Type B pancreatic cell (in vitro differentiated cells): Measurements from ENCODE around the gene CACNA2D1. TPM values are rescaled to one million over a fixed set of nuclear protein-coding genes. Genes with fewer than 3 reads are reported as not detected.

Source experiments
- DNase-seq: peaks from one replicate; pipeline ENCODE4 v3.0.0; 2021; ENCODE audit warnings: mixed read lengths; ENCODE audit not compliant: unreplicated experiment; ENCODE audit errors: extremely low spot score
- H3K27ac Mint-ChIP-seq: 2 replicates; pipeline ENCODE4 v1.8.0; 2021; ENCODE audit warnings: mild to moderate bottlenecking, mixed read lengths
- H3K27me3 Mint-ChIP-seq: 2 replicates; pipeline ENCODE4 v1.8.0; 2021; ENCODE audit warnings: mixed read lengths
- H3K36me3 Mint-ChIP-seq: 2 replicates; pipeline ENCODE4 v1.8.0; 2021; ENCODE audit warnings: mixed read lengths
- H3K4me1 Mint-ChIP-seq: one replicate; pipeline ENCODE4 v1.8.0; 2021; ENCODE audit warnings: mixed read lengths; ENCODE audit not compliant: unreplicated experiment
- H3K4me3 Mint-ChIP-seq: 2 replicates; pipeline ENCODE4 v1.8.0; 2021; ENCODE audit warnings: mild to moderate bottlenecking, mixed read lengths
- H3K9me3 Mint-ChIP-seq: 2 replicates; pipeline ENCODE4 v1.8.0; 2021; ENCODE audit warnings: mixed read lengths
- CTCF ChIP-seq: fragments of 200-600 bp; sonication (generic); conservative IDR thresholded peaks from 2 replicates; pipeline ENCODE4 v1.5.0; 2021; ENCODE audit warnings: antibody characterized with exemption, mild to moderate bottlenecking
- total RNA-seq: library from RNA; stranded (reverse); gene quantifications from 2 replicates; pipeline ENCODE4 v1.2.1, GENCODE V29; 2021; ENCODE audit warnings: low replicate concordance

The CACNA2D1 gene
- total RNA-seq, 1 donor from 2014 or later = 21.5 TPM

GRCh38 chr7:82057476-82057875 lies 386.1 kb downstream of the CACNA2D1 start:
- DNase-seq = no peak
- Mint-ChIP-seq H3K27me3 (no peaks in the 10 kb centered on the region), H3K36me3 (peaks cover 3% of the 10 kb centered on the region)

GRCh38 chr7:82056282-82056681 lies 387.3 kb downstream of the CACNA2D1 start:
- peaks cover 6% of the 10 kb centered on the region for H3K9me3 Mint-ChIP-seq

More at GRCh38 chr7:82057476-82057875, 386.1 kb downstream of the CACNA2D1 start:
- Mint-ChIP-seq H3K27ac (no peak overlapping the region), H3K4me3 (no peak overlapping the region), H3K4me1 (no peaks in the 10 kb centered on the region), H3K9me3 (peaks cover 6% of the 10 kb centered on the region)
- TF ChIP-seq CTCF = no peak

GRCh38 chr7:82054544-82054943 lies 389.0 kb downstream of the CACNA2D1 start:
- Mint-ChIP-seq H3K27ac (no peak overlapping the region), H3K4me1 (peaks cover 6% of the 10 kb centered on the region), H3K9me3 (peaks cover 6% of the 10 kb centered on the region), H3K36me3 (peaks cover 3% of the 10 kb centered on the region), H3K4me3 (no peak overlapping the region), H3K27me3 (no peaks in the 10 kb centered on the region)
- DNase-seq = no peak
- TF ChIP-seq CTCF = no peak

More at GRCh38 chr7:82056282-82056681, 387.3 kb downstream of the CACNA2D1 start:
- no peak overlapping the region for H3K4me3 Mint-ChIP-seq
- H3K4me1 Mint-ChIP-seq = no peaks in the 10 kb centered on the region
- H3K27me3 Mint-ChIP-seq = no peaks in the 10 kb centered on the region
- H3K36me3 Mint-ChIP-seq = peaks cover 3% of the 10 kb centered on the region
- TF ChIP-seq CTCF = no peak
- no peak overlapping the region for H3K27ac Mint-ChIP-seq
- DNase-seq = no peak

GRCh38 chr7:82053453-82054032 lies 390.0 kb downstream of the CACNA2D1 start:
- Mint-ChIP-seq H3K36me3 (peaks cover 3% of the 10 kb centered on the region), H3K27me3 (no peaks in the 10 kb centered on the region), H3K4me3 (no peak overlapping the region), H3K27ac (no peak overlapping the region), H3K9me3 (peaks cover 6% of the 10 kb centered on the region), H3K4me1 (peaks cover 10% of the 10 kb centered on the region)
- no peak for TF ChIP-seq CTCF
- no peak for DNase-seq

- DNase-seq = no peak
- Mint-ChIP-seq H3K27me3 (no peaks in the 10 kb centered on the region), H3K9me3 (peaks cover 6% of the 10 kb centered on the region), H3K27ac (no peak overlapping the region), H3K4me3 (no peak overlapping the region), H3K36me3 (peaks cover 3% of the 10 kb centered on the region), H3K4me1 (peaks cover 10% of the 10 kb centered on the region)
- TF ChIP-seq CTCF = no peak
Observed at GRCh38 chr7:82051601-82052000, 392.0 kb downstream of the CACNA2D1 start.
